Activated T-cell treated with anti-CD3 and anti-CD28 coated beads for 24 hours (primary cell): ENCODE measurements around the gene EFR3B.

Experiments
- DNase-seq: peaks from one replicate; pipeline ENCODE4 v3.0.0-alpha.2; 2020; ENCODE audit warnings: low read depth

The EFR3B gene

DNA sequence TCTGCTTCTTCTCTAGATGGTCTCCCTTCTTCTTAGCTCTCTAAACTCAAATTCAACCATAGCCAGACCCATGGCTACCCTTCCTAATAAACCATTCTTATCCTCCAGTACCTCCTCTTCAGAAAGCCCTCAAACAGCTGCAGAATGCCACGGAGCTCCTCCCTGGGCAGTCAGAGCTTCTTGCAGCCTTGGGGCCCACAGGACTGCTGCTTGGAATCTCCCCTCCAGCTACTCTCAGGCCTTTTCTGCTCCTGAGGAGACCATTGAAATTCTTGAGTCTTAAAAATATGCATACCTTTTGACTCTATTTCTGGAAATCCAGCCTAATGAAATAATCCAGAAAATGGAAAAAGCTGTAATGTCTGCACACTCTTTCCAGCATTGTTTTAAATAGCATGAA is 30.7 kb downstream of the EFR3B start:
- no peak for DNase-seq

DNA sequence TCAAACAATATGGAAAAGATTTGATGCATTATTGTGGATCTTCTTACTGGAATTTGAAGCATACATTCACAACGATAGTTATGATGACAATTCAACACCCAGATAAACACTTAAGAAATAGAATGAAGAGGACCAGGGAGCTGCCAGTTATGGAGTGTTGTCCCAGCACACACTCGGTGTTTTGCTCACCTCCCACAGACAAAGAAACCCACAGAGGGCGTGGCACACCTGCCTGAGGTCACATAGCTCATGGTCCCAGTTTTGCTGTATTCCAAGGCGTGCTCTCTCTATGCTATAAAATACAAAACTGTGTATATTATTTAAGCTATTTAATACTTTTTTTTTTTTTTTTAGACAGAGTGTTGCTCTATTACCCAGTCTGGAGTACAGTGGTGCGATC is 31.1 kb downstream of the EFR3B start:
- DNase-seq, result no peak

DNA sequence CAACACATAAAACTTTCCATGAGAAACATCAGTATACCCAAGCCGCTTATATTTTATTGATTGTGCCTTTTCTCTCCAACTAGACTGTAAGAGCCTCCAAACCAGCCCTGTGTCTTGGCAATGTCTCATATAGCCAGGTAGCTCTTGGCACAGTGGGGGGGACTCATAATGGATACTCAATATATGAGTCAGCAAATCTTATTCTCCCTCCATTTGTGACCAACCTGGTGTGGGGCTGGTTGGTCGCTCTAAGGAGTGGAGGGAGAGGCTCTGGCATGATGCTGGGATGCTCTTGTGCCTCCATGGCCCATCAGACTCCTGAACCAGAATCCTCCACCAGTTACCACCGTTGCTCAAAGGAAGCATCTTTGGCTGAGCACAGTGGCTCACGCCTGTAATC is 32.0 kb downstream of the EFR3B start:
- no peak for DNase-seq

DNA sequence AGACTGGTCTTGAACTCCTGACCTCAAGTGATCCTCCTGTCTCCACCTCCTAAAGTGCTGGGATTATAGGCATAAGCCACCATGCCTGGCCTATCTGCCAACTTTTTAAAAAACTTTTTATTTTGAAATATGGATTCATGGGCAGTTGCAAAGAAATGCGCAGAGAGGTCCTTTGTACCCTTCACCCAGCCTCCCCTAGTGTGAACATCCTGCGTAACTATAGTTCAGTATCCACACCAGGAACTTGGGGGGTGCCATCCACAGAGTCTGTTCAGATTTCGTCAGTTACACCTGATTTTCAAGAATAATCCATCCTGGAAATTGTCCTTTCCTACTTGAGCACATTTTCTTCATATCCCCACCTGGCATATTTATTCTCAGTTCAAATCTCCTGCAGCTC is 33.0 kb downstream of the EFR3B start:
- no peak for DNase-seq

DNA sequence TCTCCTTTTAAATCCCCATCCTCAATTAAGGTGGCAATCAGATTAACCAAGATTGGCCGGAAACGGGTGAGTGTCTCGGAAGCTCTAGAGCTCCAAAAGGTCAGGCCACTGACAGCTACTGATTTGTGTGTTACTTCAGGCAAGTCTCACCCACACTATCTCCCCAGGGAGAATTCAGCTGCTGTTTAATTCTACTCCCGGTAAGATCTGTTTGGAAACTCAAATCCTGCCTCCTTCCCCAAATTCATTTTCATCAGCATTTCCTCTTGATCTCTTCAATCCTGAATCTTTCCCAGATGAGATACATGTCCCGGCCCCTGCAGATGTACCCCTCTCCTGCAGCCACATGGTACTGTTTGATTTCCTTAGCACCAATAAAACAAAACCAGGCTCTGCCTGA is 34.9 kb downstream of the EFR3B start:
- DNase-seq, result no peak

DNA sequence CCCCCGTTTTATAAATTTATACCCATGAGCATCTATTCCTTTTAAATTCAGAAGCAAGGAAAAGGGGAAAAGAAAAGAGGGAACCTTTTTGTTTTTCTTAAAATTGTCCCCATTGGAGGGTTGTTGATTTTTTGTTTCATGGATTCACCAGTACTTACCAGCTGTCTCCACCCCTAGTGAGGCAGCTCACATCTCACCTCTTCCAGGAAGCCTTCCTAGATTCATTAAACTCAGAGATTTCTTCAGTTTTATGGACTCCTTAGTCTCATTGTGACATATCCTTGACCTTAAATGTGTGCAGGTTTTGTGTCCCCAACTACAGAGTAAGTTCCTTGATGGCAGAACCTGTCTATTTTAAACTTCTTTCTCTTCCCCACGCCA is 35.9 kb downstream of the EFR3B start:
- DNase-seq, result no peak

DNA sequence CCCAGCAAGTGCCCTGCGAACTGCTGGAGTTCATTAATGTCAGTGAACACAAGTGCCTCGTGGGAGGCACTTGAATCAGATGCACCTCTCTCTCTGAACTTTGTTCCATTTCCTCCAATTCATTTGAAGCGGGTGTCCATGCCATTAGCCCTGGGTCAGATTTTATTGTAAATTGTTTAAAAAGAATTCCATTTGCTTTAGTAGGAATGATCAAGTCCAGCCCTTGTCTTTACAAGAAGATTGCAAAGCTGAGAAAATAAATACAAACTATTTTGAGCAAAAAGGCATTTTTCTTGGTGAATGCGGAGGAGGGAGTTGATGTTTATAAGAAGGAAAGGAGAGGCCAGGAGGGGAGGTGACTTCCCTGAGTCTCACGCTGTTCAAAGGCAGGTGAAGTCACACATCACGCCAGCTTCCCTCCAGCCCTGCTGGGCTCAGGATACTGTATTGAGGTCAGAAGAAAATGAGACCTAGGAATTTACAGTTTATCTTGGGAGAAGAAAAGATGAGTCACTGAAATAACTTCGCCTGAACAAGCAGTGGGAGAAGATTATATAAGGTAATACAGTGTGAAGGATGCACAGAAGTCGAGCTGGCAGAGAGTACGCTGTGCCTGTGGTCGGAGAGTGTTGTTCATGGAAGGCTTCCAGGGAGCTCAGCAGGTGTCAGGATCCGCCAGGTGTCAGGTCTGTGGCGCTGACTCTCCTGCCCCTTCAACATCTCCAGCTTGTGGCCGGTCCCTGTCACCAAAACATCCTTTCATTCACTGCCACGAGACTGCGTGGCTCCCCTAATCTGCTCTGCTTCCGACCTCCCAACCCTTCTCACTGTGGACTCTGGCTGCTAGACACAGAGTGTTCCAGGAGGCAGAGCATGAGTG is 36.5 kb downstream of the EFR3B start:
- no peak for DNase-seq

DNA sequence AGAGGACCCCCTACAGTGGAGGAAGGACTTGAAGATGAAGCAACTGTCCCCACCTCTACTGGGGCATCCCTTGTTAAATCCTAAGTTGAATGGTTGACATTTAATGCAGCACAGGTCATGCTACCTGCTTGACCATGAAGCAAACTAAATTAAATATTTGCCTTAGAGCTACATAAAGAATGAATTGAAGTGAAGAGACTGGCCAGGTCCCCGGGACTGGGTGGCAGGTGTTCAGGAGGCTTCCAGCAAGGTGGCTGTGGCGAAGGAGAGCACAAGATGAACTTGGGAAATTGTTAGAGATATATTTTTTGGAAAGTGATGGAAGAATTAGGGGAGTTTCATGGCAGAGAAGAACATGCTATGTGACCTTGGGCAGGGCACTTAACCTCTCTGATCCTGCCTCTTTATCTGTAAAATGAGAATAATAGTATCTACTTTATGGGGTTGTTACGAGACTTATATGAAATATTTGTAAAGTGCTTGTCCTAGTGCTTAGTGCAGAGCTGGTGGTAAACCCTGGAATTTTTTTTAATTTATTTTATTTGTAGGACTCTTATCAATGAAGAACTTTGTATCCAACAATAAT is 37.3 kb downstream of the EFR3B start:
- no peak for DNase-seq

DNA sequence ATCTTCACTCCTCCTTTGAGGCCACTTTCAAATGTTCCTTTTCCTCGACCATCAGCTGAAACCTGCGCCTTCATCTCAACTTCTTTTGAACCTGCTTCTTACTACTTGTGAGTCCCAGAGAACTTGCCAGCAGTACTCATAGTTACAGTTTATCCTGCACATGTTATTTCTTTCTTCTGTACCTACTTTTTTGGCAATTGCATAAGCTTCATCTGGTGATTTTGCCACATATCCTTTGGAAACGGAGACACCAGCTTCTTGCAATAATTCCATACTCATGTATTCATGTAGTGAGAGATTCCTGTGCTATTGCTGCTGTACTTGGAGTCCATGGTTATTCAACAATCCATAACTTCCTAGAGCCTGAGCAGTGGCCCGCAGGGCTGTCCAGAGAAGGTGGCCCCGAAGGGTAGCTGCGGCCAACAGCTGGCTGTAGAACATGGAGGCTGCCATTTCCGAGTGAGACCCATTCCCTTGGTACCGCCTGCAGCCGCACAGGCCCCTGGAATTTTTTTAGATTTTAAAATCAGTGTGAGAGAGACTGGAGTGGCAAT is 39.4 kb downstream of the EFR3B start:
- no peak for DNase-seq

DNA sequence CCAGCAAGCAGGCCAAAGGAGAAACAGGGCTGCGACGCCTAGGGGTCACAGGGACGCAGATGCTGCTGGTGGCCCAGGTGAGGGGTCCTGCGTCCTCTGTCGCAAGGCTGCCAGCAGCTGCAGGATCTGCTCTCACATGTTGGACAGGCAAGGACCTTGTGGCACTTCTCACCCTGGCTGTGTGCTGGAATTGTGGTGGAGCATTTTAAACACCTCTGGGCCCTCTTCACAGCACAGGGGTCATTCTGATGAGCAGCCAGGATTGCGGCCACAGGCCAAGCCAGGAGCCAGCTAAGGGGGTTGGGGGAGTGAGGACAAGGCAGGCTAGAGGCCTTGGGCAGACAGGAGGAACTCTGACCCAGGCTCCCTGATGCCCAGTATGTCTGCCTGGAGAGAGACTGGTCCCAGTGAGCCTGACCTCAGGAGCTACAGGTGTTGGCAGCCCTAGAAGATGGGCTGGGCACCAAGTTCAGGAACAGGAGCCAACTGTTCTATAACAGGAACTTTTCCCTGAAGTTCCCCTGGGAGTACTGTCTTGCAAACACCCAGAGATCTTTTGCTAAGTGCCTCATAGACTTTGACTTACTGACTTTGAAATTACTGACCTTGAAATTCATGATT is 40.2 kb downstream of the EFR3B start:
- DNase-seq, result no peak

DNA sequence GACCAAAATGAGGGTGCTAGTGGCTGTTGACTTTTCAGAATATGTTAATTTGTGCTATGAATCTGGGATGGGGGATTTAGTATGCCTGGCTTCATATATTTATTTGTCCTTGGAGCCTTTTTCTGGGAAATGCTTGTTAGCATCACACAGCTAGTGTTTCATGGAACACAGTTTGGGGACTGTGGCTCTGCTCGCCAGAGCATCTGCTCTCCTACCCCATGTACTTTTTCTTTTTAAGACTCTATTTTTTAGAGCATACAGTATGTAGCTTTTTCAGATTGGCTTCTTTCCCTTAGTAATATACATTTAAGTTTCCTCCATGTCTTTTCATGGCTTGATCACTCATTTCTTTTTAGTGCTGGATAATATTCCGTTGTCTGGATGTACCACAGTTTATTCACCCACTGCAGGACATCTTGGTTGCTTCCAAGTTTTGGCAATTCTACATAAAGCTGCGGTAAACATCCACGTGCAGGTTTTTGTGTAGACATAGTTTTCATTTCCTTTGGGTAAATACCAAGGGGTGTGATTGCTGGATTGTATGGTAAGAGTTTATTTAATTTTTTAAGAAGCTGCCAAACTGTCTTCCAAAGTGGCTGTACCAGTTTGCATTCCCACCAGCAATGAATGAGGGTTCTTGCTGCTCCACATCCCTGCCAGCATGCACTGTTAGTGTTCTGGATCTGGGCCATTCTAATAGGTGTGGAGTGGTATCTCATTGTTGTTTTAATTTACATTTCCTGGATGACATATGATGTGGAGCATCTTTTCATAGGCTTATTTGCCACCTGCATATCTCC is 44.1 kb downstream of the EFR3B start:
- no peak for DNase-seq

DNA sequence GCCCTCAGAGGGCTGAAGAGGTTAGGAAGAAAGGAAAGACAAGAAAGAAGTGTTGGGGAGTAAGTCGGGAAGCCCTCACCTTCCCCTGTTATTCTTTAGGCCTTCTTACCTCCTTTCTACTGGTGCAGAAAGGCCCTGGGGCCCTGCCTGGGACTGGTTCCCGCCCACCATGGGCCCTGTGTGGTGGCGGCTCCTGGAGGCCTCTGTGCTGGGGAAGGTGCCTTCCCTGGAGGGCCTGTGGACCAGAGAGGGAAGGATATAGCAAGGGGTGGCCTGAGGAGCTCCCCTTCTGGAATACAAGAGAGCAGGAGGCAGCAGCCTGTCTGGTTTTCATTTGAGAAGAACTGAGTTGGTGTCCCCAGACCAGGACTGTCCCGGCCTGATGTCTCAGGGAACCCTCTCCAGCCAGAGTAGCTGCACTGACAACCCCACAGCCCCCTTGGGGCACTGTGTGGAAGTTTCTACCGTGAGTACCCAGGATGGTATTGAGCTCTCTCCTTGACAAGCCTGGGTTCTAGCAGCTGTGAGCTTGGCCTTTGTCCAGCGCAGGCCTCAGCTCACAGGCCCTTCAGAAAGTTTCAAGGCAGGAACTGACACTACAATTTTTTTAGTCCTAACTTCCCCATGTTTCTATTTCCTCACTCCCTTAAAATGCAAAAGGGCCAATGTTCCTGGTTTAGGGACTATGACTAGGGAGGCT is 47.1 kb downstream of the EFR3B start:
- no peak for DNase-seq

DNA sequence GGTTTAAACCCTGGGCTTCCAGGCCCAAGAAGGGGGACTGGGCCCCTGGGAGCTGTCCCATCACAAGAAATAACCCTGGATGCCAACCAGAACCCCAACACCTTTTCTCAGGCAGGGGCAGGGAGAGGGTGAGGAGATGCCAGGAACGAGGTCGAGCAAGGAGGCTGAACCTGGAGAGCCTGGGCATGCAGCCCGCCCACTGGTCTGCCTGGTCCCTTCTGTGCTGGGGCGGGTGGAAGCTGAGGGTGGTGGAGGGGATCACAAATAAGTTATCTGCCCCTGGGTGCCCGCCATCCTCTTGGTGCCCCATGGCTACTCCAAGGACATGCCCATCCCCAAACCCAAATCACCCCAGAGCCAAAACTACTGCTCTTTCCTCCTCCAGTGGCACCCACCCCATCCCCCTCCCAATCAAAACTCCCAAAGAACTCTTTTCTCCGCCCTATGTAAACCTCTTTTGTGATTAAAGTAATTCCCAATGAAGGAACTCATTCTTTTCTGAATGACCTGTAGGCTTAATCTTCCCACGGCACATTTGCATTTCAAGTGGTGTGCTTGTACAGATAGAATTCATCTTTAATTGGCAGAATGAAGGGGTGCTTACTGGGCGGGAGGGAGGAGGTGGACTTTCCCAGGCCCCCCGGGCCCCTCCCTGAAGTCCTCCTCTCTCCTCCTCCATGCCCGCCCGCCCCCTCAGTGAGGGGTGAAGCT is 47.9 kb downstream of the EFR3B start:
- DNase-seq, result no peak

DNA sequence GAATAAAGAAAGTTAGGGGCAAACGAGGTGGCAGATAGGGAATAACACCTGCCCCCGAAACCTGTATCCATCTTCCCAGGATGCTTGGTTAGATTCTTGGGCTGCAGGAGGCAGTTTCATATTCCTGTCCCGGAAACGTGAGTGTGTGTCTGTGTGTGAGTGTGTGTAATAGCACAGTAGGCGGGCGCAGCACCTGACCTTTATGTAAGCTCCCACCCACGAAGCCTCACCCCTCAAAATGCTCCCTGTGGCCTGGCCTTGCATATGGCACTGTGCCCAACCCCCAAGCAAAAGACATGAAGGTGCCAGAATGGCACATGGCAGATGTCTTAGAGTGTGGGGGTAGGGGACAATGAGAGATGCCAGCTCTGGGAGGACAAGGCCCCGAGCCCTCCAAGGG is 48.9 kb downstream of the EFR3B start:
- DNase-seq, result no peak

DNA sequence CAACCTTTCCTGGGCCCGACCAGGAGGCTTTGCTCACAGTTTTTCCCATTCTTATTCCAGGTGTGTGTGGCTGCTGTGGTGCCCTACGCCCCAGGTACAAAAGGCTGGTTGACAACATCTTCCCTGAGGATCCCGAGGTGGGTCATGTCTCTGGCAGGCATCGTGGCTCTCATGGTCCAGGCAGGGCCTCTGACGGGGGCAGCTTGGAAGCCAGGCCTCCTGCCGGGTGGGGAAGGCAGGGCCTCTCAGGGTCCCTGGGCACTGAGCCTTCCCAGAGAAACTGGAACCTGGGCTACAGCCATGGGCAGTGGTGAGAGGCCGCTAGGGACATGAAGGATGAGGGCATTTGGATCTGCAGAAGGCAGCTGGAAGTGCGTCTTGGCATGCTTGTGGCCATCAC is 49.4 kb downstream of the EFR3B start:
- DNase-seq, result no peak

DNA sequence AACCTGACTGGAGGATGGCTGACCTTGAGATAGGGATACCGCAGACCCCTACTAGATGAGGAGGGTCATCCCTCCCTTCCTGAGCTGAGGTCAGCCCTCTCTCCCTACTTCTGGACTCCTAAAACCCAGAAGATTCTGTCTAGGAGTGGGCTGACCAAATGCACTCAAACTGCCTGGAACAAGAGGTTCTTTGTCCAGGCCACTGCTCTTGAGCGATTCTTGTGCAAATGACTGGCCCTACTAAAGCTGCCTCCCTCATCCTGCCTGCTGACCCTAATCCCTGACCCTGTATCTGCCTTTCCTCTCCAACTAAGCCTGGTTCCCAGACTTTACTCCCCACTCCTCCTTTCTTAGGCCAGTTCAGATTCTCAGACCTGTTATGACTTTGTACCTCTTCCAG is 56.2 kb downstream of the EFR3B start:
- no peak for DNase-seq

DNA sequence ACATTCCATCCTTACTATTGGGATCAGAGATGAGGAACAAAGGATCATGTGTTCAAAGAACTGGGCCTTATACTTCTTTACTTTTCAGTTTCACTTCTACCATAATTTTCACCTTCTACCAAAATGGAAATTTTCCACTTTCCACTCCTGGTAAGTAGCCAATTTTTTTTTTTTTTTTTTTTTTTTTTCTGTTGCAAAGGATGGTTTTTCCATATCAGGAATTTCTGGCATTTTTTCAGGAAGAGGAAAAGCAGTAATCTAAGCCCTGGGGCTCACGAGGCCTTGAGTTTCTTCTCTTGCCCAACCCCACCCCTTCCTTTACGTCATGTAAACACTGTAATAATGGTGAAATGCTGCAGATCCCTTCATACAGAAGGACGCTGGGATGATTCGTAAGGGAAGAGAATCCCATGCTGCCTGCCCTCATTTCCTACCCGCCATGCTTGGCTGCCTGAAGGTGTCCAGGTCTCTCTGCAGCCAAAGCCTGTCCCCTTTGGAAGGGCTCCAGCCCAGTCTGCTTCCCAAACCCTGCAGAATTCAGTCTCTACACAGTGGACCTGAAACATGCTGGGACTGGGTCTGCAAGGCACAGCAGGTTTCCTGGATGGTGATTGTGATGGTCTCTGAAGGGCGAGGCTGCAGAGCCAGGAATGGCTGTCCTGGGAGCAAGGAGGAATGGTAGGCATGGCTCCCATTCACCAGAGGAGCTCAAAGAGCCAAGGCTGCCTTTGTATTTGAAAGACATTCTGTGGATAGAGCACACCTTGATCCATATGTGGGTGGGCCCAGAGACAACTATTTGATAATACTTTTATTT is 57.0 kb downstream of the EFR3B start:
- no peak for DNase-seq

DNA sequence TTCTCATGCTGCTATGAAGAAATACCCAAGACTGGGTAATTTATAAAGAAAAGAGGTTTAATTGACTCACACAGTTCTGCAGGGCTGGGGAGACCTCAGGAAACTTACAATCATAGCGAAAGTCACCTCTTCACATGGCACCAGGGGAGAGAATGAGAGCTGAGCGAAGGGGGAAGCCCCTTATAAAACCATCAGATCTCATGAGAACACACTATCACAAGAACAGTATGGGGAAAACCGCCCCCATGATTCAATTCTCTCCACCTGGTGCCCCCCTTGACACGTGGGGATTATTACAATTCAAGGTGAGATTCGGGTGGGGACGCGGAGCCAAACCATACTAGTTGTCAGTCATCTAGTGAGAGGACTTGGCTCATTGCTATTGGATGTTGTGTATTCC is 60.5 kb downstream of the EFR3B start:
- DNase-seq, result peak; percentile 41

DNA sequence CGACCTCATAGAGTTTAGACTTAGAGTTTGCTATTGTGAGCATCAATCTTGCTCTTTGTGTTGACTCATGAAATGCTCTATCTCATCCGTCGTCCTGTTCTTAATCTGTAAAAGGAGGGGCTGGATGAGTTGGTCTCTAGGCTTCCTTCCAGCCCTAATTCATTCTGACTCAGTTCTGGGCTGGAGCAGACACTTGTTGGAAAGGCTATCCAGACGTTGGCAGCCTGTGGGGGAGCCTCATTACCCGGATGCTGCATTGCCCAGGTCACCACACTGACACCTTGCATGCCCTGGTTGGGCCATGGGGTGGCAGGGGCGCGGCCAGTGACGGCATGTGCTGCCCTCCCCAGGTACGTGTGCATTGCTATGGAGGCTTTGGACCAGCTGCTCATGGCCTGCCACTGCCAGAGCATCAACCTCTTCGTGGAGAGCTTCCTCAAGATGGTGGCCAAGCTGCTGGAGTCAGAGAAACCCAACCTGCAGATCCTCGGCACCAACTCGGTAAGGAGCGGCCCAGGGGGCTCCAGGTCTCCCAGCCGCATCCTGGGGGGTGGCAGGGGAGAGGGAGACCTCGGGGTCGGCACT is 61.5 kb downstream of the EFR3B start:
- DNase-seq, result no peak

DNA sequence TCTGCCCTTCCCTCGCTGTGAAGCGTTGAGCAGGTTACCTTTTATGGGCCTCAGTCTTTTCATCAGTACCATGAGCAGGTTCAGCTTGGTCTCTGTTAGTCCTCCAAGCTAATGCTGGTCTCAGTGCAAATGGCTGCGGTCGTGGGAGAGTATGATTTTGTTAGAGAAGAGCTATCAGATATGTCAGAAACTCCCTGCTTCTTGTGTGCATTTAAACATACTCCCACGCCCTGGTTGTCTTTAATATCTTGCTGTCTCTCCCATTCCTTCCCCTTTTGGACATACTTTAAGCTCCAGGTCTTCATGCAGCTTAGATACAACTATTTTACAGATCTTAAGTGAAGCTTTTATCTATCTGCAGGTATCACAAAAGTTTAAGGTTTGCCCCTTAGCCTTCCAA is 62.9 kb downstream of the EFR3B start:
- DNase-seq, result no peak
